ENCODE measurements around the gene PDIK1L. TPM values are rescaled to one million over a fixed set of nuclear protein-coding genes. Genes with fewer than 3 reads are reported as not detected.

PDIK1L gene
- polyA plus RNA-seq, 3 donors: 1.2 to 2.5 (median 2.3) TPM

DNA sequence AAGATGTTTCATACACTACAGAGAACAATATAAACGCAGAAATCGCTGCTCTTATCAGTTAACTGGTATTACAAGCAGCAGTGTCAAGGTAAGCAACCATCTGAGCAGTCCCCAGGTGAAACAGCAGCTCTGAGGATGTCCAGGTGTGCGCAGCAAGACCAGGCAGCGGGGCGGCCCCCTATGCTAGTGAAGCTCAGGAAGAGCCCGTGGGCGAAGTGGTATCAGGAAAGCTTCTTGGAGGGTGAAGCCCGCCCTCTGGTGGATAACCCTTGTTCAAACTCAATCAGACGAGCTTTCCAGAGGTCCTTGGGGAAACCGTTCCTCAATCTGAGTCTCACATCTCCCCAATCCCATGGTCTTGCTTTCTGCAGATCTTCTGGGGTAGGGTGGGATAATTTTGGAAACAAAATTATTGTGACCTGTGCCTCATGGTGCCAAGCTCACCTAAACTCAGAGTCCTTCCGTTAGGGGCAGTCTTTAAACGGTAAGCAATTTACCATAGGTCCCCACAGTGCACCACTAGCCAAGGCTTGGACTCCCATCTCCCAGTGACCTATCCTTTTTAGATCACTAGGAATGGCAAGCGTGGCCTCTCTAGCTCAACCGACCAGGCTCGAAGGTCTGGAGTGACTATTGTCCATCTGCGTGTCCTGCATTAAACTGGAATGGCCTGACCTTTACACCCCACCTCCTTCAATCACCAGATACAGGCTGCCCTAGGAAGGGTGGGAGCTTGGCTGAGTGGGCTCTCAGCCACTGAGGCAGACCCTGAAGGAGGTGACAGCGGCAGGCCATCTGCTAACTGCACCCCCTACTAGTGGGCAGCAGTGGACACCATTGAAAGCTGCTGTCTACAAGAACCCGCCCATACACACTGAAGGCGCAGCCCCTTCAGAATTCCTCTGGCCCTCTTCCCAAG is 33.7 kb downstream of the PDIK1L start:
- Histone ChIP-seq H3K9ac (ENCODE audit: insufficient read depth, low read length, poor library complexity, severe bottlenecking) (no peak overlapping the region), H3K36me3 (replicated peaks in 1 of 2; ENCODE audit: control insufficient read depth in 1 of 2, insufficient read depth in 2 of 2, low read length in 2 of 2) (no peaks in the 10 kb centered on the region), H3K79me2 (ENCODE audit: insufficient read depth, low read length) (no peaks in the 10 kb centered on the region), H3K4me1 (ENCODE audit: control insufficient read depth in 1 of 2, insufficient read depth in 2 of 2, low read length in 2 of 2) (peaks cover 13 to 20% of the 10 kb centered on the region in 2 donors), H4K20me1 (ENCODE audit: insufficient read depth, low read length) (no peaks in the 10 kb centered on the region), H3K9me3 (replicated peaks in 1 of 2; ENCODE audit: control insufficient read depth in 1 of 2, insufficient read depth in 1 of 2, low read length in 2 of 2) (no peaks in the 10 kb centered on the region), H2AFZ (ENCODE audit: insufficient read depth, low read depth, low read length, poor library complexity, severe bottlenecking) (peak overlapping the region; percentile 56), H3K4me3 (replicated peaks in 1 of 3; ENCODE audit: low read depth in 2 of 3, low read length in 3 of 3) (no peak overlapping the region), H3K27me3 (ENCODE audit: control insufficient read depth in 2 of 2, insufficient read depth in 2 of 2, low read length in 2 of 2) (no peaks in the 10 kb centered on the region), H3K4me2 (replicated peaks; ENCODE audit: extremely low read depth, low read length, poor library complexity, severe bottlenecking) (peak overlapping the region; percentile 35), H3K27ac (ENCODE audit: low read depth in 1 of 2, low read length in 2 of 2) (no peak overlapping the region)
- peaks cover 20% of the 10 kb centered on the region for H3K4me1 Mint-ChIP-seq
- intact Hi-C loops (cut with micrococcal nuclease): loop anchor here (1.0 to 10.0 kb wide), 3 partner anchors 40 to 110 kb away; no protein-coding TSS in a partner anchor
- peak overlapping the region in 1 of 2 donors; percentile 39 for H3K4me3 Mint-ChIP-seq
- no peak overlapping the region for H3K27ac Mint-ChIP-seq
- H3K9me3 Mint-ChIP-seq: no peaks in the 10 kb centered on the region
- peak; percentile 89 for TF ChIP-seq CTCF (IDR thresholded peaks at IDR 0.05)
- no peaks in the 10 kb centered on the region for H3K36me3 Mint-ChIP-seq
- peak; percentile 67 to 87 (median 81) for DNase-seq
- WGBS (ENCODE audit: insufficient coverage): 39% methylated on average over 6 of the region's 19 CpGs
- H3K27me3 Mint-ChIP-seq (ENCODE audit: low read depth in 3 of 3): peaks cover 3 to 6% (median 4%) of the 10 kb centered on the region in 3 donors

GRCh38 chr1:26145960-26146294 is 34.3 kb downstream of the PDIK1L start:
- H3K4me1 Mint-ChIP-seq: peaks cover 20% of the 10 kb centered on the region
- peaks cover 3 to 8% (median 4%) of the 10 kb centered on the region in 3 donors for H3K27me3 Mint-ChIP-seq (ENCODE audit: low read depth in 3 of 3)
- Histone ChIP-seq H3K27me3 (ENCODE audit: control insufficient read depth in 2 of 2, insufficient read depth in 2 of 2, low read length in 2 of 2) (no peaks in the 10 kb centered on the region), H3K4me3 (replicated peaks in 1 of 3; ENCODE audit: low read depth in 2 of 3, low read length in 3 of 3) (no peak overlapping the region), H3K27ac (ENCODE audit: low read depth in 1 of 2, low read length in 2 of 2) (no peak overlapping the region), H3K79me2 (ENCODE audit: insufficient read depth, low read length) (no peaks in the 10 kb centered on the region), H3K4me1 (ENCODE audit: control insufficient read depth in 1 of 2, insufficient read depth in 2 of 2, low read length in 2 of 2) (peaks cover 13 to 20% of the 10 kb centered on the region in 2 donors), H4K20me1 (ENCODE audit: insufficient read depth, low read length) (no peaks in the 10 kb centered on the region), H3K9ac (ENCODE audit: insufficient read depth, low read length, poor library complexity, severe bottlenecking) (no peak overlapping the region), H3K36me3 (replicated peaks in 1 of 2; ENCODE audit: control insufficient read depth in 1 of 2, insufficient read depth in 2 of 2, low read length in 2 of 2) (no peaks in the 10 kb centered on the region), H3K4me2 (replicated peaks; ENCODE audit: extremely low read depth, low read length, poor library complexity, severe bottlenecking) (no peak overlapping the region), H3K9me3 (replicated peaks in 1 of 2; ENCODE audit: control insufficient read depth in 1 of 2, insufficient read depth in 1 of 2, low read length in 2 of 2) (no peaks in the 10 kb centered on the region), H2AFZ (ENCODE audit: insufficient read depth, low read depth, low read length, poor library complexity, severe bottlenecking) (no peak overlapping the region)
- TF ChIP-seq CTCF (IDR thresholded peaks at IDR 0.05): no peak
- H3K27ac Mint-ChIP-seq: no peak overlapping the region
- no peaks in the 10 kb centered on the region for H3K9me3 Mint-ChIP-seq
- no peaks in the 10 kb centered on the region for H3K36me3 Mint-ChIP-seq
- H3K4me3 Mint-ChIP-seq: no peak overlapping the region
- 86% methylated on average over 6 of the region's 6 CpGs for WGBS (ENCODE audit: insufficient coverage)
- no peak for DNase-seq
- intact Hi-C loops (cut with micrococcal nuclease): loop anchor here (1.0 to 10.0 kb wide), 3 partner anchors 41 to 111 kb away; no protein-coding TSS in a partner anchor

Data from CD14-positive monocyte (primary cell).